GM19455 (cell line): ENCODE results near the gene ATP2A3.

Experiments used
- ATAC-seq: cut with Tn5 transposase; IDR thresholded peaks from one replicate; pipeline ENCODE4 v1.9.1; 2021; ENCODE audit not compliant: unreplicated experiment

Gene ATP2A3

GRCh38 chr17:3964203-3965117, at the start of gene ATP2A3:
TSS of gene ATP2A3 (minus strand) at chr17:3964437. CDS start at chr17:3964291, 146 bp downstream.
- ATAC-seq, result peak; percentile 52

DNA sequence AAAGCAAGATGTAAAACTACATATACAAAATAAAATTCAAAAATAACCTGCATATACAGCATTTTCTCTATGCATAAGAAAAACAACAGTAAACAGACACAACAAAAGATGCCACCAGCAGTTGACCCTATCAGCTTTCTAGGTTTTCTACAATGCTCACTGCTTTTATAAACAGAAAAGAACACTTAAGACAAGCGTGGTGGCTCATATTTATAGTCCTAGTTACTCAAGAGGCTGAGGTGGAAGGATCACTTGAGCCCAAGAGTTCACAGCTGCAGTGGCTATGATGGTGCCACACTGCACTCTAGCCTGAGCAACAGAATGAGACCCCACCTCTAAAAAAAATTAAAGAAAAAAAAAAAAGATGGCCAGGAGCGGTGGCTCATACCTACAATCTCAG, 46.5 kb upstream of the ATP2A3 start:
- no peak for ATAC-seq

DNA sequence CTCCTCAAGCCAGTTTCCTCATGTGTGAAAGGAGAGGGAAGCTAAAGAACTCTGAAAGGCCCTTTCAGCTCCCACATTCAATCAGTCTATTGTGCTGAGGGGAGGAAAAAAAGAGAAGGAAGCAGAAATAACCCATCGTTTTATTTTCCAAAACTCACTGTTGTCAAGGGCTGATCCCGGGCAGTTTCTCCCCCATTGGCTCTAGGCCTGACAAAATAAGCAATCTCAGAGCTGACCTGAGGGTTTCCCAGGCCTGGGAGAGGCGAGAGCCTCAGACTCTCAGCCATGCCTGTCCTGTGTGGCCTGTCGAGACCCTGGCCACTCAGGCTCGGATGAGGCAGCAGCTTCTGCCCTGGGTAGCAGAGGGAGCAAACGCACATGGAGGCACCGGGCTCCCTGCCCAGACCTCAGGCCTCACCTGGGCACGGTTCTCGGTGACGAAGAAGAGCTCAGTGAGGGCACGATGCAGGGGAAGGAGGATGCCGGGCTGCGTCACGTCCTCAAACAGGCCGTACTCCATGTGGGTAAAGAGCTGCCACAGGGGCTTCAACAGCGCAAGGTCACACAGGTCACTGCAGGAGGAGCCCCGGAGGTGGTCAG, 45.0 kb upstream of the ATP2A3 start:
- no peak for ATAC-seq

- ATAC-seq, result no peak
Measured at GRCh38 chr17:4008441-4009185, 44.4 kb upstream of the ATP2A3 start.

- no peak for ATAC-seq
Measured at GRCh38 chr17:4008082-4008435, 43.8 kb upstream of the ATP2A3 start.

DNA sequence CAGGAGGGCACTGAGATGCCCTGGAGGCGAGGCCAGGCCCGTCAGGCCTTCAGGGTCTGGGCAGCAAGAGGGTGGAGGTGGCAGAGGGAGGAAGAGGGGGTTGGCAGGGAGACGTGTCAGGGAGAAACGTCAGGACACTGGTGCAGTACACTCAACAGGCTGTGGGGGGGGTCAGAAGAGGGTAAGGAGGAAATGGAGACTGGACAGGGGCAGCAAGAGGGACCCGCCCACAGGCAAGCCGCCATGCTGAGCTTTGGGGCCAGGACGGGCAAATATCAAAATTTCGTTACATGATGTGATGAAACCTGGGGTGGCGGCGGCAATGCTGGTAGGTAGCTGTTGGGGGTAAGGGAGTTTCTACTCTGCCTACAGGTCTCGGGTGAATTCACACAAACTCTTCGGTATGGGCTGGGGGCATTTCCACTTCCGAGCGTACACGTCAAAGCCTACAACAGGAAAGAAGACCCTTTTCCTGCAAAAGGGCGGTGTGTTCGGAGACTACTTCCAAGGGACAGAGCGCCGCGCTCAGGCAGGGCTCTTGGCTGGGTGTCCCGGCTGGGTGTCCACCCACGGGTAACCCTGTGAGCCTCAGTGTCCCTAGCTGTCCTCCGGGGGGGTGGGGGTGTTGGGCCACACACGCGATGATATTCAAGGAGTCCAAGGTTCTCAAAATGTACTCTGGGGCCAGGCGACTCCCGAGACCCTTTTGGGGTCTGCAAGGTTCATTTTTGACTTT, 43.3 kb upstream of the ATP2A3 start:
- no peak for ATAC-seq

DNA sequence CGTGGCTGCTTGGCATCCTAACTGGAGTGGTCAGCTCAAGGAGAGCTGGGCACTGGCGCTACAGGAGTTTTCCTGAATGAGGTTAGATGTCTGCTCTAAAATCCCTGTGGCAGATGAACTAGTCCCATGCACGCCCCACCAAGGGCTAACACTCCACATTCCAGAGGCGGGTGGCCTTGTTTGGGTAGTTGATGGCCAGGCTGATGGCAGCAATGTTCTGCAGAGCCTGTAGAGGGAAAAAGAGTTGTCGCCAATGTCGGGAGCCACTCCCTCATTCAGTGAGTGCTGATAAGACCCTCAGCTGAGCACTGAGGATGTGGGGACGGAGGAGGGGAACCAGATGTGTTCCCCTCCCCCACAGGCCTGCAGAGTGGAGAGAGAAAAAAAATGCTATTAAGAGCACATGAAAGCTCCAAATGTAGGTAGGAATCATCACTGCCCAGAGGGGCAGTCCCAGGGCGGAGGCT, 42.5 kb upstream of the ATP2A3 start:
- no peak for ATAC-seq

DNA sequence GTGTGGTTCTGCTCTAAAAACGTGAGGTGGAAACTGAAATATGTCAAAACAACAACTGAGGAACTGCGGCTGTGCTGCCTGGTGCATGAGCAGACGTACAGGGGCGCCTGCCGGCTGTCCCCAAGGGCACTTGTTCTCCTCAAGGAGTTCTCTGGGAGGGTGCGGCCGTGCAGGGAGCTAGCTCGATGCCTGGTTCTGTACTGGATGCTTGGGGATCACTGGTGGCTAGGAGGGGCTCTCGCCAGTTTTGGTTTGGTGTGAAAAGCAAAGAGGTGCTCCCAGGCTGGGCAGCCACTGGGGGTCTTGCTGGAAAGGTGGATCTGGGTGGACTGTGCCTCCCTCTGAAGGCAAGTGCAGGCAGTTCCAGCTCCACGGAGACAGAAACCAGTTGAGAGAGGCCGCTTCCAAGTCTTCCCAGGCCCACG, 41.9 kb upstream of the ATP2A3 start:
- no peak for ATAC-seq

DNA sequence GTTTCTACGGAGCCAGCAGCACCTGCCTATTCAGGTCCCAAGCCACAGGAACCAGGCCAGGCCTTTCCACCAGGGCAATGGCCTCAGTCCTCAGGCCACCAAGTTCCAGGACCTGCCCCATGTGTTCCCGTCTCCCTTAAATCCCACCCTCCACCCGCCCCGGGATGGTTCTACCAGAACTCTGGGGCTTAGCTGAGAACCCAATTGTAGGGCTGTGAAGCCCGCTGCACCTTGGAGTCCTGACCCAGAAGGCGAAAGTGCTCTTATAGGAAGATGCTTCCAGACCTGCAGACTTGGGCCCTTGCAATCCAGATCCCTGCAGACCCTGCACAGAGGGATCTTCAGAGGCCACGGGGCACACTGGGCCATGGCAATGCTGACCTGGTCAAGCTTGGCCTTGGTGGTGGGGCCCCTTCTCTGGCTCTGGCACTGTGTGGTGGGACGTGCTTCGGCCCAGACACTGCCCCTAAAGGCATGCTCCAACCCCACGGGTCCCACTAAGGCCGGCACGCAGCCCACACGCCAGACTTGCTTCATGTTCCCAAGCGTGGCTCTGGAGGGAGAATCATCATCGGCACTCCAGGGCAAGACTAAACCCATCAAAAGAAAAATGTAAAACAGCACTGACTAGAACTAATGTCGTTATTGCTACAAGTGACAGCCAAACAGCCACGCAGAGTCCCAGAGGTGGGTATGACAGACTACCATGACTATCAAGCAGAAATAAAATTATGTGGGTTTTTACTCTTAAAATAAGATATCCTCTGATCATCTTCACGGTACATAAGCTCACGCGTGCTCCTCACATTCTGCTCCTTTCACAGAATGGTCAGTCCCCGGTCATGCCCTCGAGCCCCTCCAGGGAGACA, 41.3 kb upstream of the ATP2A3 start:
- ATAC-seq, result no peak

- ATAC-seq, result no peak
Measured at GRCh38 chr17:4004517-4005295, 40.5 kb upstream of the ATP2A3 start.

DNA sequence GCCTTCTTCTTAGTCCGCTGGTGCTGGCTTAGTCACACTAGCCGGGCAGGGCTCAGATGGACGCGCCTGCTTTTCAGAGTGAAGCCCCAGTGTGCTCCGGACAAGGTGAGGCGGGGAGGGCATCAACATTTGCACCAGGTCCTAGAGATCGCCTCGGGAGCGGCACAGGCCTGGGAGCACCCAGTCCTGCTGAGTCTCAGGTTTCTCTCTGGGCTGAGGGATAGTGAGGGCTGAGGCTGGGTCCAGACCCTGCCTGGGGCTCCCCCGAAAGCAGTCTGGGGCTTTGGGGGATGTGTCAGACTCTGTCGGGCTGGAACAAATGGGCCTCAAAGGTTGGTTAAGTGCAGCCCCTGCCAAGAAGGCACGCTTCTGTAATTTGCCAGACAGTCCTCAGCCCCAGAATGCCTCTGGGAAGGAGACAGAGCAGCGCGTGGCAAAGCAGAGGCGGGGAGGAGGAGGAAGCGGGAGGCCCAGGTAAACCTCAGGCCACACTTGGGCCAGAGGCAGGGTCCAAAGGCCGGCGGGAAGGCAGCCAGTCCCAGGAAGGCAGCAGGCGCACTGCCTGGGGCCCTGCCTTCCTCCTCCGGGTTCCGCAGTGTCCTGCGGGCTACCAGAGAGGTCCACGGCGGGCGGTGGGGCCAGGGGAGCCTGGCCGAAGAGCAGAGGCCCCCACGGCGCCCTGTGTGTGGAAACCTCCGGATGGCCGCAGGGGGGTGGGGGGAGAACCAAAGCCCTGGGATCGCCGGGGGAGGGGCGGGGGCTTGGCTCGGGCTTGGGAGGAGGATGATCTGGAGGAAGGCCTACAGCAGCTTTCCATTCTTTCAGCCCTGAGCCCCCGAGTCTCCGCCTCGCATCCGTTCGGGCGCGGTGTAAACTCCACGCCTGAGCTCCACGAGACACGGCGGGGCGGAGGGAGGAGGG, 39.5 kb upstream of the ATP2A3 start:
- ATAC-seq, result no peak

GRCh38 chr17:4003131-4003500, 38.9 kb upstream of the ATP2A3 start:
- no peak for ATAC-seq

GRCh38 chr17:4001048-4001590, 36.9 kb upstream of the ATP2A3 start:
- no peak for ATAC-seq

DNA sequence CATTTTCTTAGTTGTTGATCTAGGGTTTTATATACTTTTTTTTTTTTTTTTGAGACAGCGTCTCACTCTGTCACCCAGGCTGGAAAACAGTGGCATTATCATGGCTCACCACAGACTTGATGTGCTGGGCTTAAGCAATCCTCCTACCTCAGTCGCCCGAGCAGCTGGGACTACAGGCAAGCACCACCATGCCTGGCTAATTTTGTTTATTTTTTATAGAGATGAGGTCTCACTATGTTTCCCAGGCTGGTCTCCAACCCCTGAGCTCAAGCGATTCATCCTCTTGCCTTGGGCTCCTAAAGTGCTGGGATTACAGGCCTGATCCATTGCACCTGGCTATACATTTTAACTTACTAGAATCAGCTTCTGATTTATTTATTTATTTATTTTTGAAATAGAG, 34.2 kb upstream of the ATP2A3 start:
- ATAC-seq, result no peak

DNA sequence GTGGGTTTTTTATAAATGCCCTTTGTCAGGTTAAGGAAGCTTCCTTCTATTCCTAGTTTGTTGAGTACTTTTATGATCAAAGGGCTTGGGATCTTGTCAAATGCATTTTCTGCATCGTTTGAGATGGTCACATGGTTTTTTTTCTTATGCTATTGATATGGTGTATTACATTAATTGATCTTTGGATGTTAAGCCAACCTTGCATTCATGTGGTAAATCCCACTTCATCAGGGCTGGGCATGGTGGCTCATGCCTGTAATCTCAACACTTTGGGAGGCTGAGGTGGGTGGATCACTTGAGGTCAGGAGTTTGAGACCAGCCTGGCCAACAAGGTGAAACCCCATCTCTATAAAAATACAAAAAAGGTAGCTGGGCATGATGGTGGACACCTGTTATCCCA, 30.8 kb upstream of the ATP2A3 start:
- ATAC-seq, result no peak

DNA sequence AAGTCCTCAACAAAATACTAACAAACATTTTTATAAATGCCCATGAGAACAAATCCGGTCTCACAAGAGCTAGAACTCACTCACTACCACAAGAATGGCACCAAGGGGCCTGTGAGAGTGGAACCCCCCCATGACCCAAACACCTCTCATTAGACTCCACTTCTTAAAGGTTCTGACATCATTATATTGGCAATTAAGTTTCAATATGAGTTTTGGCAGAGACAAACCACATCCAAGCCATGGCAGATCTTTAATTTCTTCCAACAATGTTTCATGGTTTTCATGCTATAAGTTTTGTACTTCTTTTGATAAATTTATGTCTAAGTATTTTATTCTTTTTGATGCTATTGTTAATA, 30.0 kb upstream of the ATP2A3 start:
- ATAC-seq, result no peak

- ATAC-seq, result peak; percentile 57
Measured at GRCh38 chr17:3993493-3994220, 29.4 kb upstream of the ATP2A3 start.
